ENCODE results near the gene SLC34A3.

Gene SLC34A3

DNA sequence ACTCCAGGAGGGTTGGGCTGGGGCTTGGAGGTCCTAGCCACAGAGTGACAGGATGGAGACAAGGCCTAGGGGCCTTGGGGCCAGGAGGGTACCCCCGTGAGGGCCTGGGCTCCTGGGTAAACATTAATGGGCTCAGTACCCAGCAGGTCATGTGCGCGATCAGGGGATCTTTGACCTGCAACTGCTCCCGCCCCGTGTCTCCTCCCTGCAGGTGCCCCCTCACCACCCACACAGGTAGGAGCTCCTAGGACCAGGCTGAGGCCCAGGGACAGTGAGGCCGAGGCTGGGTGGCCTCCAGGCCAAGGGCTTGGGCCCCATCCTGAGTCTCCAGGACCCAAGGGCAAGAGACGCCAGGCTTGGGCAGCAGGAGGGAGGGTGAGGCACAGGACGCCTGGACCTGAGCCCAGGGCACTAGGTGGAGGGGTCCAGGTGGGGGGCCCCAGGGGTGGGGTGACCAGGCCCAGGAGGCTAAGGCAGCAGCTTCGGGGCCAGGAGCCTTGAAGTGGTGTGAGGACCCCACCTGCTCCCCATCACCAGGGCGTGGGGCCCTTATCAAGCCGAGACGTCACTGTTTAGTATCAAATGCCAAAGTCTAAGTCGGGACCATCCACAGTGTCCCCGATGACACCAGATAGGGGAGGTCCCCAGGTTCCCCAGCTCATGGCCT, at the start of gene SLC34A3:
TSS of gene SLC34A3 (plus strand) at position 197 of the 667 bp plus-strand sequence. CDS start 802 bp downstream, outside the sequence.
- no peak for DNase-seq (ENCODE audit: low read depth in 1 of 2, low spot score in 1 of 2)
- TF ChIP-seq JUND (IDR thresholded peaks at IDR 0.05; ENCODE audit: low read depth), result no peak
- in situ Hi-C loops (cut with HindIII; ENCODE audit: low pct_unique_long_range_greater_than_20kb, low sequenced_read_pairs), result no loop called here

DNA sequence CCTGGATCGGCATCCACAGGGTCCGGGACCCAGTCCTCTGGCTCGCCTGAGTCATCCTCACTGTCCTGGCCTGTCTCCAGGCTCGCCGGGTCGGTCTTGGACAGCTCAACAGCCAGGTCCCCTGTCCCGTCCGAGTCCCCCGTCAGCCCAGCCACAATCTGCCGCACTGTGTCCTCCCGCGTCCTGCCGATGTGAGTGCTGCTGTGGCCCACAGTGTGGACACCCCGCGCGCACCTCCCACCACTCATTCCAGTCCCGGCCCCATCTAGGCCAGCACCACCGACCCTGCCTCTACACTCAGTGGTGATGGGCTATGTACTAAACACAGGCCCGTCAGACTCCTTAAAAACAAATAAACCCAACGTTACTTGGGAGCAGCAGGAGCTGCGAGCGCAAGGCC, 49.0 kb upstream of the SLC34A3 start:
- in situ Hi-C loops (cut with HindIII; ENCODE audit: low pct_unique_long_range_greater_than_20kb, low sequenced_read_pairs), result no loop called here
- DNase-seq (ENCODE audit: low read depth in 1 of 2, low spot score in 1 of 2), result no peak
- TF ChIP-seq JUND (IDR thresholded peaks at IDR 0.05; ENCODE audit: low read depth), result no peak

DNA sequence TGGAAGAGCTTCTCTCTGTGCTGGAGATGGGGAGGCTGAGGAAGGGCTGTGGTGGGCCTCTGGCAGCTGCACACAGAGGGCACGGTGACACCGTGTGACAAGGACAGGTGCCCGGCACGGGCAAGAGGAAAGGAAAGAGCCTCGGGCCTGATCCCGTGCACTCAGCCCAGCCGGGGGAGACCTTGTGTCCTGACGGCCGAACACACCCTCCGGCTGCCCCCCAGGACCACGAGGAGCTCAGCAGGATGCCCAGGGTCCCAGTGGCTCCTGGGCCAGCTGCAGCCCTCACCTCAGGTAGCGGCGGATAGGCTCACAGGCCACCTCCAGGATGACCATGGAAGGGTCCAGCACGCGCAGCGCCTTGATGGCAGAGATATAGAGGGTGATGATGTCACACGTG, 47.9 kb upstream of the SLC34A3 start:
- TF ChIP-seq JUND (IDR thresholded peaks at IDR 0.05; ENCODE audit: low read depth), result no peak
- in situ Hi-C loops (cut with HindIII; ENCODE audit: low pct_unique_long_range_greater_than_20kb, low sequenced_read_pairs), result no loop called here
- no peak for DNase-seq (ENCODE audit: low read depth in 1 of 2, low spot score in 1 of 2)

DNA sequence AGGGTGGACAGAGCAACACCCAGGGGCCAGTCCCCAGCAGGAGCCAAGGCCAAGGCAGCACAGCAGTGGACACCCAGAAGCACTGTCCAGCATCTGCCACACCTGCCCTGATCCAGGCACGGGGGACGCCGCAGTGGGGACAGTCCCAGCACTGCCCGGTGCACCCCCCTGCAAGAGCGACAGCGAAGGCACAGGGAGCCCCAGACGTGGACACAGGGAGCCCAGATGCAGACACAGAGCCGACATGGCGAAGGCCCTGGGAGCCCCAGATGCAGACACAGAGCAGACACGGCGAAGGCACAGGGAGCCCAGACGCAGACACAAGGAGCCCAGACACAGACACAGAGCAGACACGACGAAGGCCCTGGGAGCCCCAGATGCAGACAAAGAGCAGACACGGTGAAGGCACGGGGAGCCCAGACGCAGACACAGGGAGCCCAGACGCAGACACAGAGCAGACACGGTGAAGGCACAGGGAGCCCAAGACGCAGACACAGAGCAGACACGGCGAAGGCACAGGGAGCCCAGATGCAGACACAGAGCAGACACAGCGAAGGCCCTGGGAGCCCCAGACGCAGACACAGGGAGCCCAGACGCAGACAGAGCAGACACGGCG, 46.6 kb upstream of the SLC34A3 start:
- in situ Hi-C loops (cut with HindIII; ENCODE audit: low pct_unique_long_range_greater_than_20kb, low sequenced_read_pairs), result no loop called here
- no peak for TF ChIP-seq JUND (IDR thresholded peaks at IDR 0.05; ENCODE audit: low read depth)
- no peak for DNase-seq (ENCODE audit: low read depth in 1 of 2, low spot score in 1 of 2)

DNA sequence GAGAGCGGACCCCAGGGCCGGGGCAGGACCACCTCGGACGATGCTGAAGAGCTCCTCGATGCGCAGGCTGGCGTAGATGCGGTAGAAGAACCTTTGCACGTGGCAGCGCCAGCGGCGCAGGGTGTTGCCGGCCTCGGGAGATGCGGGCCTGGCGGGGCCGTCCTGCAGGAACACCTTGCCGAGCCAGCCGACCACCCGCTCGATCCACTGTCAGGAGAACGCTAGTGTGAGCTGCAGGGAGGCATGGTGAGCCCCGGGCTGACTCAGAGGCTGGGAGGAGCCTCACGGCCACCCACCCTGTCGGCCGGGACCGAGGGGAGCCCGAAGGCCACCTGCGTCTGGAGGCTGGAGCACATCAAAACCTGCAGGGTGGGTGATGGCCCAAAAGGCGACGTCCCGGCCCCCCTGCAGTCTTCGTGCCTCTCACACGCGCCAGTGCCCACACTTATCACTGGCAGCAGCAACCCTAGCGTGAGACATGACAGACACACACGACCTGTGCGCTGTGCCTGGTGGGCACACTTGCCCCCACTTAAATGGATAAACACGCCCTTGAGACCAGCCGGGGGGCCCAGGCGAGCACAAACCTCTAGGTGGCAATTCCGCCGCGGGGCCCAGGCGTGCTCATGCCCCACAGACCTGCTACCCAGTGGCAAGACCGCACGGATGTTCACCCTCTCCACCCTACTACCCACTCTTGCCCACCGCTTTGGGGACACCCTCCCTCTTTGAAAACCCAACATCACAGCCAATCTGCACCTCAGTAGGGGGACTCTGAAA, 45.6 kb upstream of the SLC34A3 start:
- no peak for DNase-seq (ENCODE audit: low read depth in 1 of 2, low spot score in 1 of 2)
- in situ Hi-C loops (cut with HindIII; ENCODE audit: low pct_unique_long_range_greater_than_20kb, low sequenced_read_pairs), result no loop called here

DNA sequence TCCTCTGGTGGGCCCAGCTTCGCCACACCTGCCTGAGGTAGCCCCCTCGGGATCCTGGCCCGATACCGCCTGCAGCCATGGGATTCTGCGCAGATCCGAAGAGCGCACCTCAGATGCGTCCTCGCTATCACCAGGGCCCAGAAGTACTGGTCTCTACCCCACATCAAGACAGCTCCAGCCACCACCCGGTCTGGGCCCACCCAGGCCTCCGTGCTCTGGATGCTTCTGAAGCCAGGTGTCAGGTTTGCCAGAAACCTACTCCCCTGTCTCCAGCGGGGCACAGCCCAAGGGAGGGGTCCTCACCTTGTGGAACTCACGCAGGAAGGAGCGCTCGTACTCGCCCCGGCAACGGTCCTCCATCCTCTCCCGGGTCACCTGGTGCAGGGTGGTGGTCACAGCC, 44.8 kb upstream of the SLC34A3 start:
- no peak for DNase-seq (ENCODE audit: low read depth in 1 of 2, low spot score in 1 of 2)
- no peak for TF ChIP-seq JUND (IDR thresholded peaks at IDR 0.05; ENCODE audit: low read depth)
- in situ Hi-C loops (cut with HindIII; ENCODE audit: low pct_unique_long_range_greater_than_20kb, low sequenced_read_pairs), result no loop called here

More for the DNA sequence above, 45.6 kb upstream of the SLC34A3 start:
- no peak for TF ChIP-seq JUND (IDR thresholded peaks at IDR 0.05; ENCODE audit: low read depth)

DNA sequence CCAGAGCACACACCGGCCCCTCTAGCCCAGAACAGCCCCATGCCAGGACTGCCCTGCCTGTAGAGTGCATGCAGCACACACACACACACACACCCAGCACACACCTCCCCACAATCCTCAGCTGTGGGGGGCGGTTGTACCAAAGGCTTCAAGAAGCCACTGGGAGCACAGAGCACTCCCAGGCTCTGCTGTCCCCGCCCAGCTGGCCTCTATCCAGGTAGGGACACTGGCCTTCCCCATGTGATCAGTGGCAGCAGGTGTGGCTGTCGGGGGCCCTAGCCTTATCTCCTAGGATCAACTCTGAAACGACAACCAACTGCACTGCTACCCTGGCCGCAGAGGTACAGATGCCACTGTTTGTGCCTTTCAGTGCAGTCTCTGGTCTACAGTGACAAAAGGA, 44.3 kb upstream of the SLC34A3 start:
- DNase-seq (ENCODE audit: low read depth in 1 of 2, low spot score in 1 of 2), result no peak
- no peak for TF ChIP-seq JUND (IDR thresholded peaks at IDR 0.05; ENCODE audit: low read depth)

DNA sequence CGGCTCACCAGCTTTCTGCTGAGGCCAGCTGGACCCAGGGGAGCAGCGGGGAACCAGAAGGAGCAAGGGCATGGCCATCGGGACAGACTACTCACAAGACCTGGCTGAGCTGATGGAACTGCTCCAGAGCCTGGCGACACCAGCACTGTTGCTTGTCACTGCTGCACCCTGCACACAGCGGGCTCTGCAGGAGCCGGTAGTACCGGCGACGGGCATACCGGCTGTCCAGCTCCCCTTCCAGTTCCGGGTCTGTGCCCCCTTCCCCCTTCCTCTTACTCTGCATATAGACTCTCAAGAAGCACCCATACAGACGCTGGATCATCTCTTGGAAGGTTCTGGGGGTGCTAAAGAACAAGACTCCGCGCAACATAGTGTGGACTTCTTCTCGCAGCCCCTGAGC, 43.3 kb upstream of the SLC34A3 start:
- TF ChIP-seq JUND (IDR thresholded peaks at IDR 0.05; ENCODE audit: low read depth), result no peak
- in situ Hi-C loops (cut with HindIII; ENCODE audit: low pct_unique_long_range_greater_than_20kb, low sequenced_read_pairs), result no loop called here
- DNase-seq (ENCODE audit: low read depth in 1 of 2, low spot score in 1 of 2), result no peak

More for the DNA sequence above, 44.3 kb upstream of the SLC34A3 start:
- in situ Hi-C loops (cut with HindIII; ENCODE audit: low pct_unique_long_range_greater_than_20kb, low sequenced_read_pairs), result no loop called here

DNA sequence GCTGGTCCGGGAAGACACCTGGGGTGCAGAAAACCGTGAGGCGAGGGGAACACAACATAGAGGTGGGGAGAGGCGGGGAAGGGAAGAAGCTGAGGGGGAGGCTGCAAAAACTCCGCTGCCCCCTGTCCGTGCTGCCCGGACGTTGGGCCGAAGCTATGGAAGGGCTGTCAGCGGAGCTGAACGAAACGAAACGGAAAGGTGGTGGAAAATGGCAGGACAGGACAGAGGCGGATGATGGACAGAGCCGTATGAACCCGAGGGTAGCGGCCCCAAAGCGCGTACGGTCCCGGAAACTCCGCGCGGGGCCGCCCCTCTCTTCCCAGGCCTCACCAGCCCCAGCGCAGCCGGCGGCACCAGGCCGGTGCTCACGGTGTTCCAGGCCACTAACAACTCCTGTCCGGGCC, 42.6 kb upstream of the SLC34A3 start:
- no peak for DNase-seq (ENCODE audit: low read depth in 1 of 2, low spot score in 1 of 2)
- in situ Hi-C loops (cut with HindIII; ENCODE audit: low pct_unique_long_range_greater_than_20kb, low sequenced_read_pairs), result no loop called here
- no peak for TF ChIP-seq JUND (IDR thresholded peaks at IDR 0.05; ENCODE audit: low read depth)

DNA sequence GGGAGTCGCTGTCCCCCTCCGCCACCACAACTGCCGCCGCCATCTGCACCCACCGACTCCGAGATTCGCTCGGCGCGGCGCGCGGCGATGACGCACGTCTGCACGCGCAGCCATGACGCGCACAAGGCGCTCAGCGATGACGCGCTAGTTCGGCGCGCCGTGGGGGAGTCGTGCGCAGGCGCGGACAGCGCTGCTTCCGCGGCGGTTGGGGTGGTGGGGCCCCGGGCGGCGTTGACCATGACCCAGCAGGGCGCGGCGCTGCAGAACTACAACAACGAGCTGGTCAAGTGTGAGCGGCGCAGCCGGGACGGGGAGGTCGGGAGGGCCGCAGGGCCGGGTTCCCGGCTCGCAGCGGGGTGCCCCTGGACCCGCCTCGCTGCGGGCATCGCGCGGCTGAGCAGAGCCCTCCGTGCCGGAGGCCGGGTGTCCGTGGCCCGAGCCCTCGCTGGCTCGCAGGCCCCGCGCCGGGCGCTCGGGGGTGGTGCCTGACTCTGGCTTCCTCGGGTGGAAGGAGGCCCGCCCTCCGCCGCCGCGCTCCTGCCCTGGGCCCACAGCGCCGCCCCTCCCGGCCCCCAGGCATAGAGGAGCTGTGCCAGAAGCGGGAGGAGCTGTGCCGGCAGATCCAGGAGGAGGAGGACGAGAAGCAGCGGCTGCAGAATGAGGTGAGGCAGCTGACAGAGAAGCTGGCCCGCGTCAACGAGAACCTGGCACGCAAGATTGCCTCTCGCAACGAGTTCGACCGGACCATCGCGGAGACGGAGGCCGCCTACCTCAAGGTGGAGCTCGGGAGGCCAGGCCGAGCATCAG, 42.0 kb upstream of the SLC34A3 start, which contains the start of the genes ANAPC2 and SSNA1:
TSS of gene ANAPC2 (minus strand) at position 71 of the 807 bp plus-strand sequence. CDS start at position 43, 28 bp downstream.
TSS of gene SSNA1 (plus strand) at position 187 of the 807 bp plus-strand sequence. CDS start at position 238, 51 bp downstream.
- DNase-seq (ENCODE audit: low read depth in 1 of 2, low spot score in 1 of 2), result peak; percentile 79 to 98
- in situ Hi-C loops (cut with HindIII; ENCODE audit: low pct_unique_long_range_greater_than_20kb, low sequenced_read_pairs), result no loop called here

DNA sequence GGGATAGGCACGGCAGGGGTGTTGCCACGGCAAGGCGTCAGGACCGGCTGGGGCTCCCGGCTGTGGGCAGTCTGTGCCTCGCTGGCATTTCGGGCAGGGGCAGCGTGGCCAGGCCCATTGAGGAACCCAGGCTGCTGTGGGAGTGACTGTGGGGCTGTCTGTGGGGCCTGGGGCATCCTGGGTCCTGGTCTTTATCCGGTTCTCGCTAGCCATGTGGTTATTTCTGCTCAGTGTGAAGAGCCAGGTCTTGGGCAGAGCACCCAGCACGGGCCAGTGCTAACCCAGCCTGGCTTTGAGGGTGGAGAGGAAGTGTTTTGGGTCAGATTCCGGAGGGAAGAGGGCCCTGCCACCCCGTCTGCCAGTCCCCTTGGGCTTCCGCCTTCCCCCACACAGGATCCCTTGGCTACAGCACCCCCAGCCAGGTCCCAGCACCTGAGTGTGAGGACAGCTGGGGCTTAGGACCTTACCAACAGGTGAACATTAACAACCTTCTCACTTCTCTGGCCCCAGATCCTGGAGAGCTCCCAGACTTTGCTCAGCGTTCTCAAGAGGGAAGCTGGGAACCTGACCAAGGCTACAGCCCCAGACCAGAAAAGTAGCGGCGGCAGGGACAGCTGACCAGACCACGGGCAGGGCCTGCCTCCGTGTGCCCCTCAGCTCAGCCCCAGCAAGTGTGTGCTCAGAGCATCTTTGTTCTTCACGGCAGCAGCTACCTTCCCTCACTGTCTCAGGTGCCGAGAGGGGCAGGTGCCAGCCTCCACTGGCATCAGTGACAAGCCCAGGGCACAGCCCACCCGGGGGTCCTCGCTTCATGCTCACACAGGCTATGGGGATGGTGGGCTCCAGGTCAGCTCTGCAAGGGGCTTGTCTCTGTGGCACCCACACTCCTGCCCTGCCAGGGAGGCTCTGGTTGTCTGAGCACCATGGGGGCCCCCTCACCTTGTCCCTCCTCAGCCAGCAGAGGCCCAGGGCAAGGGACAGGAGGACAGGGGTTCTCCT, 41.1 kb upstream of the SLC34A3 start:
- no peak for TF ChIP-seq JUND (IDR thresholded peaks at IDR 0.05; ENCODE audit: low read depth)
- in situ Hi-C loops (cut with HindIII; ENCODE audit: low pct_unique_long_range_greater_than_20kb, low sequenced_read_pairs), result no loop called here
- DNase-seq (ENCODE audit: low read depth in 1 of 2, low spot score in 1 of 2), result no peak

More for the DNA sequence above, 42.0 kb upstream of the SLC34A3 start, which contains the start of the genes ANAPC2 and SSNA1:
- no peak for TF ChIP-seq JUND (IDR thresholded peaks at IDR 0.05; ENCODE audit: low read depth)

Data from T47D (cell line).